ENCODE results near the gene COG2.

COG2 gene

GRCh38 chr1:230730977-230731376 lies 88.7 kb downstream of the COG2 start:
- no peak overlapping the region for H3K27ac ChIP-seq (ENCODE audit: low read length)
- H3K27me3 ChIP-seq (ENCODE audit: control insufficient read depth, insufficient read depth, low read length), result no peaks in the 10 kb centered on the region
- no peak overlapping the region for H3K4me3 ChIP-seq (ENCODE audit: low read length)
- peaks cover 11% of the 10 kb centered on the region for H3K4me1 ChIP-seq (ENCODE audit: control insufficient read depth, low read depth, low read length)
- no peak overlapping the region for H3K9ac ChIP-seq (ENCODE audit: low read length)
- no peaks in the 10 kb centered on the region for H3K9me3 ChIP-seq (ENCODE audit: control insufficient read depth, low read depth, low read length)
- H3K36me3 ChIP-seq (ENCODE audit: control insufficient read depth, low read depth, low read length), result no peaks in the 10 kb centered on the region

DNA sequence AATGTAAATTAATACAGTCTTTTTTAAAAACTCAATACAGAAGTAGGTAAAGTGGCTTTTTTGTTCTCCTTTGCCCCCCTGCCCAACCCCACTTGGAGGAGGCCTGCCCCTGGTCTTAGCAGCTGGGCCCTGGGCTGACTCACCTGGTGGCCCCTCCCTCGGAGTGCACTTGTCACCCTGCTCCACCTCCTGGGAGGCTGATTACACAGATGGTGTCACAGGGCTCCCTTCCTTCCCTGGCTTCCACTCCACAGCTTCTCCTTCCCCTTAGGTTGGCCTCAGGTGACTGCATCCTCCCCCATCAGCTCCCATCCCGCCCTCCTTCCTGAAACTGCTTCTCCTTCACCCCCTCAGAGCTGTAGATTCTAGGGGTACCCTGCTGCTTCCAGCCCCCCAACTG lies 93.2 kb downstream of the COG2 start:
- H3K27me3 ChIP-seq (ENCODE audit: control insufficient read depth, insufficient read depth, low read length), result no peaks in the 10 kb centered on the region
- no peak overlapping the region for H3K9ac ChIP-seq (ENCODE audit: low read length)
- H3K36me3 ChIP-seq (ENCODE audit: control insufficient read depth, low read depth, low read length), result no peaks in the 10 kb centered on the region
- H3K4me1 ChIP-seq (ENCODE audit: control insufficient read depth, low read depth, low read length), result no peaks in the 10 kb centered on the region
- H3K4me3 ChIP-seq (ENCODE audit: low read length), result no peak overlapping the region
- no peaks in the 10 kb centered on the region for H3K9me3 ChIP-seq (ENCODE audit: control insufficient read depth, low read depth, low read length)
- H3K27ac ChIP-seq (ENCODE audit: low read length), result no peak overlapping the region

- H3K9me3 ChIP-seq (ENCODE audit: control insufficient read depth, low read depth, low read length), result no peaks in the 10 kb centered on the region
- no peaks in the 10 kb centered on the region for H3K36me3 ChIP-seq (ENCODE audit: control insufficient read depth, low read depth, low read length)
- no peaks in the 10 kb centered on the region for H3K27me3 ChIP-seq (ENCODE audit: control insufficient read depth, insufficient read depth, low read length)
- no peaks in the 10 kb centered on the region for H3K4me1 ChIP-seq (ENCODE audit: control insufficient read depth, low read depth, low read length)
- no peak overlapping the region for H3K27ac ChIP-seq (ENCODE audit: low read length)
- no peak overlapping the region for H3K4me3 ChIP-seq (ENCODE audit: low read length)
- no peak overlapping the region for H3K9ac ChIP-seq (ENCODE audit: low read length)
Measured at GRCh38 chr1:230737622-230738262, 95.5 kb downstream of the COG2 start.

DNA sequence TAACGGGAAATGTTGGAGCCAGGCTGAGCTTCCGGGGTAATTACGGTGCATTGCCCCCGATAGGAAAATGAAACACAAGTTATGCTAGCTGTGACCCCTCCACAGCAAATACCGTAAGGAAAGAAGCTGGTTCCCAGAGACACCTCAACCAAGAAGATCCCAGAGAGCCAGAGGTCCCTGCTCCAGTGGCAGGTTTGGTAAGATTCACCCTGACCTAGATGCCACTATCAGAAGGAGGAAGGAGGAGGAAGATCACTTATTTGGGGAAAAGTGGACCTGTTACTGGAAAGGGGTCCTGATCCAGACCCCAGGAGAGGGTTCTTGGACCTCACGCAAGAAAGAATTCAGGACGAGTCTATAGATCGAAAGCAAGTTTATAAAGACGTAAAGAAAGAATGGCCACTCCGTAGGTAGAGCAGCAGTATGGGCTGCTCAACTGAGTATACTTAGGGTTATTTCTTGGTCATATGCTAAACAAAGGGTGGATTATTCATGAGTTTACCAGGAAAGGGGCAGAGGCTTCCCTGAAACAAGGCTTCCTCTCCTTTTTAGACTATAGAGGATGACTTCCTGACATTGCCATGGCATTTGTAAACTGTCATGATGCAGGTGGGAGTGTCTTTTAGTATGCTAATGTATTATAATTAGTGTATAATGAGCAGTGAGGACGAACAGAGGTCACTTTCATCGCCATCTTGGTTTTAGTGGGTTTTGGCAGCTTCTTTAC lies 97.4 kb downstream of the COG2 start:
- Histone ChIP-seq H3K9me3 (ENCODE audit: control insufficient read depth, low read depth, low read length) (no peaks in the 10 kb centered on the region), H3K36me3 (ENCODE audit: control insufficient read depth, low read depth, low read length) (no peaks in the 10 kb centered on the region), H3K27ac (ENCODE audit: low read length) (no peak overlapping the region), H3K9ac (ENCODE audit: low read length) (no peak overlapping the region), H3K4me3 (ENCODE audit: low read length) (no peak overlapping the region), H3K4me1 (ENCODE audit: control insufficient read depth, low read depth, low read length) (no peaks in the 10 kb centered on the region), H3K27me3 (ENCODE audit: control insufficient read depth, insufficient read depth, low read length) (no peaks in the 10 kb centered on the region)
